Measurements from ENCODE around the gene GPR50. TPM values are rescaled to one million over a fixed set of nuclear protein-coding genes. Genes with fewer than 3 reads are reported as not detected.

Gene GPR50
- total and polyA plus RNA-seq, 2 of the 4 experiments (the other 2 are of a cell fraction), result not detected

GRCh38 chrX:151175283-151176062, 911 bp upstream of the GPR50 start:
- no peaks in the 10 kb centered on the region for H4K20me1 ChIP-seq (ENCODE audit: insufficient read depth, low read length)
- H3K9me3 ChIP-seq (ENCODE audit: control insufficient read depth, insufficient read depth, low read length), result peaks cover 15% of the 10 kb centered on the region; the same call in 1 of the 2 replicates
- no peak overlapping the region for H4K5ac ChIP-seq (ENCODE audit: low read depth, low read length)
- no peak overlapping the region for H4K8ac ChIP-seq (ENCODE audit: low read depth in 2 of 2, low read length in 2 of 2)
- no peak overlapping the region for H2AK5ac ChIP-seq (ENCODE audit: low read depth, low read length)
- H3K4me2 ChIP-seq (ENCODE audit: low read depth, low read length), result no peak overlapping the region
- no peak overlapping the region for H2BK120ac ChIP-seq (ENCODE audit: low read depth, low read length)
- TF ChIP-seq RAD21 (IDR thresholded peaks at IDR 0.05; ENCODE audit: low read length) (no peak), MAZ (IDR thresholded peaks at IDR 0.05; ENCODE audit: borderline replicate concordance, low read depth, low read length) (no peak), SMC3 (IDR thresholded peaks at IDR 0.05; ENCODE audit: low read depth, low read length) (no peak), NFE2L2 (IDR thresholded peaks at IDR 0.05; ENCODE audit: low read depth, low read length) (no peak), CTCF (conservative IDR thresholded peaks at IDR 0.05; ENCODE audit: low read depth, low read length) (no peak), CEBPB (IDR thresholded peaks at IDR 0.05; ENCODE audit: low read depth, low read length) (no peak), MXI1 (IDR thresholded peaks at IDR 0.05; ENCODE audit: borderline replicate concordance, low read depth, low read length) (no peak), CHD1 (IDR thresholded peaks at IDR 0.05; ENCODE audit: low read depth, low read length) (no peak)
- no peaks in the 10 kb centered on the region for H3K79me1 ChIP-seq (ENCODE audit: low read depth in 1 of 2, low read length in 2 of 2)
- in situ Hi-C loops (cut with MboI; ENCODE audit: low sequenced_read_pairs), result no loop called here
- H3K27ac ChIP-seq (ENCODE audit: insufficient read depth, low read length), result no peak overlapping the region
- H3K9me1 ChIP-seq (ENCODE audit: insufficient read depth, low read length), result no peaks in the 10 kb centered on the region
- no peaks in the 10 kb centered on the region for H3K4me1 ChIP-seq (ENCODE audit: control insufficient read depth, insufficient read depth, low read length)
- no TSS peak for BruUV-seq (replicated peaks)
- ChIA-PET POLR2A (ENCODE audit: unreplicated experiment) (no interaction called here), CTCF (no interaction called here)
- DNase-seq (no peak), ATAC-seq (ENCODE audit: low read depth) (no peak)
- H3K14ac ChIP-seq (replicated peaks; ENCODE audit: low read depth, low read length), result no peak overlapping the region
- no peaks in the 10 kb centered on the region for H3K36me3 ChIP-seq (ENCODE audit: control insufficient read depth, insufficient read depth, low read length)
- H3K27me3 ChIP-seq (ENCODE audit: control insufficient read depth, insufficient read depth, low read length), result peaks cover 2% of the 10 kb centered on the region
- intact Hi-C loops (cut with micrococcal nuclease), result no loop called here
- no peak overlapping the region for H3K18ac ChIP-seq (ENCODE audit: low read depth, low read length)
- H2BK20ac ChIP-seq (ENCODE audit: low read depth, low read length), result no peak overlapping the region
- dilution Hi-C loops (cut with HindIII; ENCODE audit: low sequenced_read_pairs, unreplicated experiment), result no loop called here
- WGBS, 2 experiments (ENCODE audit: extremely low coverage in 2 of 2, insufficient read length in 1 of 2), result 39% methylated on average over 39 of the region's 54 CpGs; no CpG with 5 or more reads in 1 of the 2 experiments
- no peak overlapping the region for H2BK5ac ChIP-seq (ENCODE audit: low read depth, low read length, poor library complexity, severe bottlenecking)
- H3K56ac ChIP-seq (ENCODE audit: extremely low read depth, insufficient read depth, low read length), result no peak overlapping the region
- H3K9ac ChIP-seq (ENCODE audit: low read depth, low read length), result no peak overlapping the region
- peak overlapping the region; percentile 18 for H2AFZ ChIP-seq (replicated peaks; ENCODE audit: low read length, poor library complexity)
- H3K4ac ChIP-seq (ENCODE audit: low read depth, low read length), result no peak overlapping the region
- H2BK15ac ChIP-seq (ENCODE audit: low read depth, low read length), result no peak overlapping the region
- no peak overlapping the region for H3K23ac ChIP-seq (ENCODE audit: low read depth, low read length)
- H4K91ac ChIP-seq (ENCODE audit: insufficient read depth, low read depth, low read length), result no peak overlapping the region
- H3K4me3 ChIP-seq (ENCODE audit: insufficient read depth, low read depth, low read length), result no peak overlapping the region
- H2AK9ac ChIP-seq (replicated peaks; ENCODE audit: low read depth, low read length, poor library complexity), result no peak overlapping the region

Data from IMR-90 (cell line).